Lower leg skin (tissue), 3 donors: ENCODE measurements around the gene FARS2.

Experiments
- CTCF ChIP-seq, 3 donors: fragments of 450-650 bp; IDR thresholded peaks; one replicate each; pipeline ENCODE4 v1.5.1; 2016; ENCODE audit warnings: antibody characterized with exemption in 3 of 3, mild to moderate bottlenecking in 3 of 3, moderate library complexity in 2 of 3
- POLR2A ChIP-seq, 2 donors: fragments of 450-650 bp; IDR thresholded peaks; one replicate each; pipeline ENCODE4 v1.6.1; 2016 to 2017; ENCODE audit warnings: antibody characterized with exemption in 2 of 2, mild to moderate bottlenecking in 1 of 2, moderate library complexity in 1 of 2

GRCh38 chr6:5766260-5766659 lies 504.9 kb downstream of the FARS2 start:
- TF ChIP-seq CTCF (IDR thresholded peaks at IDR 0.05) (no peak), POLR2A (IDR thresholded peaks at IDR 0.05) (no peak)
